Measurements from ENCODE around the gene TMEM236.
A peak's percentile ranks its signal among the peaks of the same experiment; 100 is the strongest.
"Not testable (repeated sequence)": the region's sequence is repeated elsewhere in the genome, so short reads cannot be mapped to it uniquely, and the experiment has no call there.

Gene TMEM236, protein sequence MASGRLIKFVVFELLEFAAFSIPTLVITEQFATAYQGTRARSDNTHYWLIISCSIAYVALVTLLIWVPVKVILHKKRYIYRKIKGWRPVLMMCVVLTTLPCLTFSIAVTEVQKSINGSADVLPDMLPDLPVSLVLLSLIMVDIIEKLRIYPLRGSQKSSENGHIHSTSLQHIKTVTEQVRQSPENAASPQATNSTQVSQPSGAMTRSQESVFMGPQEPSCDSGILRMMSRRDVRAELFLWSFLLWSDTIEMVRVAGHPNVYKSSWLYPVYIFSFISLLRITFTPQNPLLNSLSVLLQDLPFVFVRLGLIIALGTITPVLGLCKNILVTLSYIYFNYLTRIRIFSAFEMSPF

DNA sequence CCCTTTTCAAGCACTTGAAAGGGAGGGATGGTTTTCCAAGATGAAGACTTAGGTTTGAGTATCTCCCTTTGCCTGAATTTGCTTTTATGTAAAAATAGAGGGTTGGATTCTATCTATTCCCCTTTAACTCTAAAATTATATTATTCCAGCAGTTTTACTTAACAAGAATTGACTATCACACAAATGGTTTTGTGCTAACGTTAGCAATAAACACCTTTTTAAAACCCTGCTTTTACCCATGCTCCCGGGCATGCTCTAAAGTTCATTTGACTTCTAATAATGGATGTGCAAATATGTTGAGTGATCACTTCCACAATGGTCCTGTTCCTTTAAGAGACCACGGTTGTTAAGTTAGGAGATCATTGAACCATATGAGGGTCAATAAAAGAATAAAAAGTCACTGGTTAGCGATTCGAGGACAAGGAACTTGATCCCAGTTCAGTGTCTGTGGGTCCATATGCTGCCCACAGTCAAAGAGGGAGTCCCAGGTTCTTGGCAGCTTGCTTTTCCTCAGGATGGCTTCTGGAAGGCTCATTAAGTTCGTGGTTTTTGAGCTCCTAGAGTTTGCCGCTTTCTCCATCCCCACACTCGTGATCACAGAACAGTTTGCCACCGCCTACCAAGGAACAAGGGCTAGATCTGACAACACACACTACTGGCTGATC, at the start of gene TMEM236:
TSS of gene TMEM236 (plus strand) at position 421 of the 665 bp plus-strand sequence. CDS start at position 516, 95 bp downstream.
- DNase-seq = no peak

DNA sequence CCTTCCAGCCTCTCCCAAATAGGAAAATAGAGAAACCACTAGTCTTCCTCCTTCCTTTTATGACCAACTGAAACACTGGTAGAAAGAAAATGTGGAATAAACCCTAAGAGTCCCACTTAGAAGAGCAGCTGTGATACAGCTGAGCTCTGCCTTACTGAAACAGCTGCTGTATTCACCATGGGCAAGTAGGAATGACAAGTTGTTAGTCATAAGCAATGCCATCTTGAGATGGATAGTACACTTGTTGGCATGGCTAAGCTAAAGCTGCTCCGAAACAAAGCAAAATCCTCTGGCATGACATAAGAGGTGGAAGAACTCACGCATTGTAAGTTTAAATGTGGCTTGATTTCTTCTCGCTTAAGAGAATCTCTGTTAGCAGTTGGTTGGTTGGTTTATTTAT, 48.3 kb upstream of the TMEM236 start:
- no peak for DNase-seq

DNA sequence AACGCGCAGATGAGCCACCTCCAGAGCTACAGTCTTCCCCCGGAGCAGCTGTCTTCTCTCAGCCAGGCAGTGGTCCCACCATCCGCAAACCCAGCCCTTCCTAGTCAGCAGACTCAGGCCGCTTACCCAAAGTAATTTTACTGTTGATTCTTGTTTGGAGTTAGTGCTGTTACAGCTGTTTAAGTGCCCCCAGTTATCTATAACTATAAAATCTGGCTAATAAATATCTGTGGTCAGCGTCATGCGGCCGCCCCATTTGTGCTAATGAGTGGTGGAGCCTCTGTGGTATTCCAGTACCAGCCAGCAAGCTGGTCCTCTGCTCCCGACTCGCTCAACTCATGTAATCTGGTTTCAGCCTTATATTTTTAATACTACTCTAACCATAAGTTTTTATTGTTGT, 43.2 kb upstream of the TMEM236 start:
- no peak for DNase-seq

DNA sequence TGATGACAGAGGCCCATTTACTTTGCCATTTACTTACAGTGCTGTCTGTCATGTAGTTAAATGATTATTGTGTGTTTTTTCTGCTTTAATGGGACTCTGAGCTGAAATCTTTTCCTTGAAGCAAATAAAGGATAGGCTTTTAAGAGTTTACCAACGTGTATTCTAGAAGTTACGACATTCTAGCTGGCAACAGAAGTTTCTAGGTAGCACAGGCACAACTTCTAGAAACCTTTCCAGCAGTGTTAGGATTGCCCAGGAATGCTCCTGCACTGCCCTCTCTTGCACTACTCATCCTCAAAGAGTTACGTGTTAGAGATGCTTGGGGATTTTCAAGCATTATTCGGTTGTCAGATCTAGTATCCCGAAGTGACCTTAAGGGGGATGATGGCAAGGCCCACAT, 42.5 kb upstream of the TMEM236 start:
- no peak for DNase-seq

DNA sequence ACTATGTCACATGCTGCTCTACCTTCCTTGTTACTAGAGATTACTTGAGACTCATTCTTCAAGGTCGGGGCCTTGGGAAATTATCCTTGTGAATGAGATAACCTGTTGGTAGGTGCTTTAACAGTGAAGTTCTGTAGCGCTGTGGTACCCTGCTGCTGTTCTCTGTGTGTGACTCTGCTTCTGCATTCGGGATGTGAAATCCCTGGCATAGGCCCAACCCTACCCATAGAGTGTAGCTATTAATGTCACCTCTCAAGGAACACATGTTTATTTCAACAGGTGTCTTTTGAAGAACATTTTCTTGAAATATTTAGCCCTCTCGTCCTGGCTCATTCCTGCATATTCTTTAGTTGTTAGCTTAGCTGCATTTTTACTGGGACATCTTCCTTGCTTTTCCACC, 41.8 kb upstream of the TMEM236 start:
- no peak for DNase-seq

DNA sequence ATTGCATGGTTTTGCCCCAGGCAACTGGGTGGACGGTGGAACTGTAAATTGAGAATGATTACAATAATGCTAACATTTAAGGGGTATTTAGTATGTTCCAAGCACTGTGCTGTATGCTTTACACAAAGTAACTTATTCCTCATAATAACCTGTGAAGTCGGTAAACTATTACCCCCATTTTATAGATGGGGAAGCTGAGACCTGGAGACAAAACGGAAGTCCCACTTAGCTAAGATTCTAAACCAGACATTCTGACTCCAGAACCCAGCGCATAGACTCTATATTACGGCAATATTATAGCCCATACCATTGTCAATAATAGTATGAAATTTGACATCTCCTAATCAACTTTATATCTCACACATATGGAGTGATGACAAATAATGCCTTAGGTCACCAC, 39.9 kb upstream of the TMEM236 start:
- no peak for DNase-seq

DNA sequence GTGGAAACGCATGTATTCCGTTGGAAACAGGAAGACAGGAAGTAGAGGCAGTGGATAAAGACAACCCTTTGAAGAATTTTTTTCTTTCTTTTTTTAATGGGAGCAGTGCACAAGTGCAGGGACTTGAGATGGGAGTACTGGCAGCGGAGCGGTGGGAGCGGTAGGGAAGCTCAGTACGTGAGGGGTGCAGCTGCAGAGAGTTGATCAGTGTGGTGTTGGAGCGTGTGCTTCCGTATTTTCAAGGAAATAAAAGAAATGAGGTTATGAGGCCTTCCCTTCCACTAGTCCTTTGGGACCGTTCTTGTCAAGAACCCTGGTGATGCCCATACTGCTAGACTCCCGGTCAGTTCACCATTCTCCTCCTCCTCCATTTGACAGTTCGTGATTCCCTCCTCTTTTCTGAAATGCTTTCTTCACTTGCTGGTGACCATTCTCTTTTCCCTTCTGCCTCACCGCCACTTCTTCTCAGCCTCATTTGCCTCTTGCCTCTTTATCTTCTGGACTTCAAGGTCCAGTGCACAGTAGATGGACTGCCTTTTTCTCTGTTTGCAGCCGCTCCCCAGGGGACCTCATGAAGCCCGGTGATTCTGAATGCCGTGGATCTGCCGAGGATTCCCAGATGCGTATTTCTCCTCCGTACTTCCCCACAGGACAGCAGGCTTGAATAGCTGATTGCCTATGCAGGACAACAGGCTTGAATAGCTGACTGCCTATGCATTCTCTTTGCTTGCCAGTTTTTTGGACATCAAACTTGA, 39.1 kb upstream of the TMEM236 start:
- peak; percentile 88 for DNase-seq

DNA sequence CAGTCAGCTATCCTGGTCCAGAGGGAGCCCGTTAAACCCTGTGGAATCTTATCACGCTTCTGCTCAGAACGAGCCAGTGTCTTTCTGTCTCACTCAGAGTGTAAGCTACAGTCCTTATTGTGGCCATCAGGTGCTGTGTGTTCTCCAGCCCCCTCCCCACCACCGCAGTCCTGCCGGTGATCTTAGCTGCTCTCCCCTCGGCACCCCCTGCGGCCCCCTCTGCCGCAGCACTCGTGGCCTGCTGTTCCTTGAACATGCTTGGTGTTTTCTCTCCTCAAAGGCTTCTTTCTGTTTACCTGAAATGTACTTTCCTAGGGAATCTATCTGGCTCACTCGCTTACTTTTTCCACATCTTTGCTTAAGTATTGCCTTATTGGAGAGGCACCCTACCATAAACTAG, 38.2 kb upstream of the TMEM236 start:
- no peak for DNase-seq

DNA sequence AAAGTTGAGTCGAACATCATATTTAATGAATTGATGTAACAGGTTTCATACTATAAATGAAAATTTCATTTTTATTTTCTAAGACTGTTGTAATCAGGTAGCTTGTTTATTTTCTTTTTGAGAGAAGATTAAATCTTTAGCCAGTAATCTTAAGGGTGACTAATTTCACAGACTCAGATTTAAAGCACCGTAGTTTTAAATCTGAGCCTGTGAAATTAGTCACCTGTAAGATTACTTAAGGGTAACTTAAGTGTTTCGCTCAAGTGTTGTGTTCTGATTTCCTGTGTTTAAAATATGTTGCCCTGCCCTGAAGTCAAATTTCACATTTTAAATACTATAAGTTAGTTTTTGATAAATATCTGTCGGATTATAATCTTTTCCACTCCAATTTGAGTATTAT, 35.8 kb upstream of the TMEM236 start:
- DNase-seq = no peak

DNA sequence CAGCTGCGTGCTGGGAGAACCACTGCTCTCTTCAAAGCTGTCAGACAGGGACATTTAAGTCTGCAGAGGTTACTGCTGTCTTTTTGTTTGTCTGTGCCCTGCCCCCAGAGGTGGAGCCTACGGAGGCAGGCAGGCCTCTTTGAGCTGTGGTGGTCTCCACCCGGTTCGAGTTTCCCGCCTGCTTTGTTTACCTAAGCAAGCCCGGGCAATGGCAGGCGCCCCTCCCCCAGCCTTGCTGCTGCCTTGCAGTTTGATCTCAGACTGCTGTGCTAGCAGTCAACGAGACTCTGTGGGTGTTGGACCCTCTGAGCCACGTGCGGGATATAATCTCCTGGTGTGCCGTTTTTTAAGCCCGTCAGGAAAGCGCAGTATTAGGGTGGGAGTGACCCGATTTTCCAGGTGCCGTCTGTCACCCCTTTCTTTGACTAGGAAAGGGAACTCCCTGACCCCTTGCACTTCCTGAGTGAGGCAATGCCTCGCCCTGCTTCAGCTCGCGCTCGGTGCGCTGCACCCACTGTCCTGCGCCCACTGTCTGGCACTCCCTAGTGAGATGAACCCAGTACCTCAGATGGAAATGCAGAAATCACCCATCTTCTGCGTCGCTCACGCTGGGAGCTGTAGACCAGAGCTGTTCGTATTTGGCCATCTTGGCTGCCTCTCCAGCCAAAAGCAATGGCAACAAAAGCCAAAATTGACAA, 29.5 kb upstream of the TMEM236 start:
- DNase-seq = not testable (repeated sequence)

DNA sequence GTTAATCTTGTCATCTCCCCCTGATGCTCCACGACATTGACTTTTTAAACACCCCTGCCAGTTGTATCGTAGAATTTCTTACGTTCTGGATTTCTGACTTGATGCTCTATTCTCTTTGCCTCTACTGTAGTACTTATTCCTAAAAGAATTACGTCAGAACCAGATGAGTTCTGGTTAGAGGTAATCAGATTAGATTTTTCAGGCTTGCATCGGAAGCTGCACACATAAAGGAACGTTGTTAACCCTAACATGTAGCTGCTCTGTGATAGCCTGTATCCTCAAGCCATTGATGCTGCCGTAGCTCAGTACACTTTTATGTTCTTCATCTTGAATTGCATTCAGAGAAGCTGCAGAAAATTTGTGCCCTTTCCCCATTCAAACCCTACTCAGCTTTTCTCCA, 26.3 kb upstream of the TMEM236 start:
- DNase-seq = no peak

DNA sequence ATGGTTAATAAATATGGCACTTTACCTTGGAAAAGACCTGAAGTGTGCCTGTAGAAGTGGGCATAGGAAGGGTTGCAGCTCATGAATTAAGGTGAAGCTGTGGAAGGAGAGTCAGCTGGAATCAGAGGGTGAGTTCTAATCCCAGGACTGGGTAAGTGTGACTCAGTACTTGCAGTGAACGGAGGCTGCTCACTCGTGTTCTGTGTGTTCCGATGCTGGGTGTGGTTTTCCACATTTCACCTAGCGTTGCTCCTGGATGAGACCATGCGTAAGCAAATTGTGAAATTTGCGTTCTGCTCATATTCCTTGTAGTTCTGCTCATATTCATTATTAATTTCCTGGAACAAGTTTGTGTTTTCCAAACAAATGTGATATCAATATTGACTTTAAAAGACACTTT, 22.4 kb upstream of the TMEM236 start:
- no peak for DNase-seq

DNA sequence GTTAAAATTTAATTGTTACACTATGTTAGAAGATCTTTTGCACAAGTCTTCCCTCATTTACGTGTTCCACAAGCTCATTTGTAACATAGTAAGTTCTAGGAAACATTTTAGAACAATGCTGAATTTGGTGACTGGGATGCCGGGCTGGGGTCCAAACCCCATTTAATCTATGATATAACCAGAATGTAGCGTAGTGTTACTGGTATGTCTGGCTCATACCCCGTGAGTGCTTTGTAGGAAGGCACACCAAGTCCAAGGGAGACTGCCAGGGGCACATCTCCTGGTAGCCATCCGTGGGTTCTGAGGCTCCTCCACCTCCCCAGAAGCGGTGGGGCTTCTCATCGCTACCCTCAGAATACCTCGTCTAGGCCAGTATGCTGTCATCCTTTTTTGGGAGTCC, 21.3 kb upstream of the TMEM236 start:
- no peak for DNase-seq

DNA sequence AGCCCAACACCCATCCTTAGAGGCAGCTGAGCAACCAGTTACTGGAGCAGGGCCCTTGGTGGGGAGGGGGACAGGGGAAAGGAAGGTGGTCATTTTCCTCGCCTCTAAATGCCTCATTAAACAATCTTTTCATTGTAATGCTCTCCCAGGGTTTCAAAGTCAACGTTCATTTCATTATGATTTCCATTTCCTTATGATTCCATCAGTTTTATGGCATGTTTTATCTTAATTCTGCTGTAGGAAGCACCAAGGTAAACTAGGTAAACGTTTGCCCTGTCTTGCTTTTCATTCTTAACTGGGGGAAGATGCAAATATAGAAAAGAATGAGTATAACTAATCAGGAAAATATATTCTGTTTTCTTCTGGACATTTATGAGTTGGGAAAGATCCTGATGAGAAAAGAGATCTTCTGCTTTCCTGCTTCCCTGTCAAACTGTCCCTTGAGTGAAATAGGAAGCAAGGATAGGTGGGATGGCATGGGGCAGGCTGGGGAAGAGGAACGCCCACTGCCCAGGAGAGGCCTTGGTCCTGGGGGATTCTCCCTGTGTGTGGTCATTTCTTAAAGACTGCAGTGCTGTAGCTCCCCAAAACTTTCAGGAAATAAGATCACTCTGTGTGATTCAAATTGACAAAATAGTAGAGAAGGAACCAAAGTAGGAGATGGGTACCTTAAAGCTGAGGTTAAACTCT, 20.5 kb upstream of the TMEM236 start:
- DNase-seq = no peak

DNA sequence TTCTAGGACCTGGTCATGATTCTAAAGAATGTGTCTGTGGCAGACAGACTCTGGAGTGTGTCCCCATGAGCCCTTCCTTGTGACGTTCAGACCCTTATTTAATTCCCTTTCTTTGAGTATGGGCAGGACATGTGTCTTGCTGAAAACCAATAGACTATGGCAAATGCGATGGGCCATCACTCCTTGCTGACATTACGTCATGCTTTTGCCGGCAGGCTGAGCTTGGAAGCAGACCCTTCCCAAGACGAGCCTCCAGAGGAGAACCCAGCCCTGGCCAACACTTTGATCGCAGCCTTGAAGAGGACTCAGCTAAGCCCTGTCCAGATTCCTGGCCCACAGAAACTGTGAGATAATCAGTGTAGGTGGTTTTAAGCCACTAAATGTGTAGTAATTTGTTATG, 18.4 kb upstream of the TMEM236 start:
- DNase-seq = no peak

DNA sequence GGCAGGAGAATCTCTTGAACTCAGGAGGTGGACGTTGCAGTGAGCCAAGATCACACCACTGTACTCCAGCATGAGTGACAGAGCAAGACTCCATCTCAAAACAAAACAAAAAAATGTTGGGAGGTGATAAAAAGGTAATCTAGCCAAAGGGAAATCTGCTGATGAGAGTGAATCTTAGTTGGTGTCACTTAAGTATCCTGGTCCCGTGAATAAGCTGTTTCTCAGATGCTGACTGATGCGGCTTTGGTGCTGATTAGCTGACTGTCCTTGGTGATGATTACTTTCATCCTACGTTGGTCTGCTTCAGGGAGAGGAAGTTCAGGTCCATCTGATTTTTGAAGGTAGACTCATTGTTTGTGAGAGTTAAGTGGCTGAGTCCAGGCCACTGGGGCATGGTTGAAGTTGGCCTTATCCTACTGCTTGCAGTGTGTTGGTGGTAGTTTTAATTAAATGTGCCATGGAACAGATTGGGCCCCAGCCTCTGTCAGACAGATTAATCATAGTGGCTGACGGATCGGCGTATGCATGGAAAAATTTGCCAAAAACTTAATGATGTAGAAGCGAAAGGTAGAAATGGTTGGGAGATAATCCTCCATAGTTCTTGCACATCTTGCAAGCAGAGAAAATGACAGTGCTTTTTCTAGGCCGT, 17.4 kb upstream of the TMEM236 start:
- DNase-seq = no peak

DNA sequence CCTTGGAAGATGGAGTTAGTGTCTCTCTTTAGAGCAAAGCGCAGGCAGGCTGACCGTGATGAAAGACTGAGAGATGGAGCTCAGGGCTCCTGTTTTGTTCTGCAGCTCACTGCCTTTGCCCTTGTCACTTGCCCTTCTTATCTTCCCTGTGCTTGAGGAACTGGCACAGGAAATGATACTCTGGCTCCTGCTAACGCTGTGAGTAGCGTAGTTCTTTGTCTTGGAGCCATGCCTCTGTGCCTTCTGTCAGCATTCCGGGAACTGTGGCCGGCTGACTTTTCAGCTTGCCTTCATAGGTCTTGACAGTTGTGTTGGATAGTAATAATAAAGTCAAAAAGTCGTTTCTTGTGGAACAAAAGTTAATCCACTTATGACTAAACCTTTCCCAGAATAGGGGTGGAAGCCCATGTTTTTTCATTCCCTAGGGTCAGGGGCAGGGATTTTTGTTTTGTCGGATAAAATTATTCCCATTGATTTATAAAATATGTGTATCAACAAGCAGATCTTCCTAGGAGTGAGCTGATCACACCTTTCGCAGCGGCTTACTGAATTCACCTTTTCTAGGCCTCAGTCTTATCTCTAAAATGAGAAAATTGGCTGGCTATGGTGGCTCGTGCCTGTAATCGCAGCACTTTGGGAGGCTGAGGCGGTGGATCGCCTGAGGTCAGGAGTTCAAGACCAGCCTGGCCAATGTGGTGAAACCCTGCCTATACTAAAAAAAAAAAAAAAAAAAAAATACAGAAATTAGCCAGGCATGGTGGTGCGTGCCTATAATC, 16.6 kb upstream of the TMEM236 start:
- DNase-seq = no peak

DNA sequence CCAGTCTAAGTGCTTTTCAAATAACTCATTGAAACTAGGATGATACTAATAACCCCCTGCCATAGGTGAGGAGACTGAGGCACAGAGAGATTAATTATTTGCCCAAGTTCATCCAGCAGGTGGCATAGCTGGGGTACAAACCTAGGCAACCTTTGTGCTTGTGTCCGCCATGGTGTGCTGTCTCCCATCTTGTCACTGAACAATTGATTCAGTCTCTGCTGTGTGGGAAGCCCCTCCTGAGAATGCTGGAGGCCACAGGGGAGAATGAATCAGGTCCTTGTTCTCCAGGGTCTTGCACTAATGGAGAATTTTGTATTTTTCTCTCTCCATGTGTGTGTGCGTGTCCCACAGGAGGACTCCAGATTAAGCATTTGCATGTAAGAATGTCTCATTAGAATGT, 15.8 kb upstream of the TMEM236 start:
- DNase-seq = no peak

DNA sequence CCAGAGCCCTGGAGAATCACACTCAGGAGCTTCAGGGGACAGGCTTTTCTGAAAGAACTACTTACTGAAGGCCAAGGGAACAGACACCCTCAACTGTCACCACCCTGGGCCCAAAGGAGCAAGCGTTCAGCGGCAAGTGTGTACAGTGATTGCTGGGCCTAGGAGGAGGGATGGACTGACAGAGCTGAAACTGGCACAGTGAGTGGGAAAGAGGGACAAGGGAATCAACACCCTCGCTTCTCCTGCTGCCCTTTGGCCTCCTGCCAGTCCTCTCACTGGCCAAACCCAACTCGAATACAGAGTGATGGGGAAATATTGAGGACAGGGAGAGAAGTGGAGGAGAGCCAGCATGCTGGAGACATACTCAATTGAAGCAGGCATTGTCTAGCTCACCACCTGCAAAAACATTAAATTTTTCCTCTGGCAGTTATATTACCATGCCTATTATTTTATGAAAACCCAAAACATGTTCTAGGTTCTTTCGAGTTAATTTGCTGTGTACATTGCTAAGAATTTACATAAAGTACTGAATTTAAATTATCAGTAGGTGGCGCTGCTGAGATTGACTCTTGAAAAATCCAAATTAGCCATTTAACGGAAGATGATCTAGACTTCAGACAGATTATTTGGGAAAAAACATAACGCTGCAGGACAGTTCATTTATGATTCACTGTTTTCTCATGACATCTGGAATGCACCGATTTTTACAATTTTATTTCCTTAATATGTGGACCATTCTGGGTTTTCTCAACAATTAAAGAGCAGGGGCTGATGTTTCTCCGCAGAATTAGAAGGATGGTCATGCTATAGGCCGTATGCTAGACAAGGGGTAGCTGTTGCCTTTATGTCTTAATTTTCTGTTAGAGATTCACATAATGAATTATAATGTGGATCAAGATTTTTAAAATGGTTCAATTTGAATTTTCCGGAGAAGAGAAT, 14.7 kb upstream of the TMEM236 start:
- DNase-seq = peak; percentile 46

DNA sequence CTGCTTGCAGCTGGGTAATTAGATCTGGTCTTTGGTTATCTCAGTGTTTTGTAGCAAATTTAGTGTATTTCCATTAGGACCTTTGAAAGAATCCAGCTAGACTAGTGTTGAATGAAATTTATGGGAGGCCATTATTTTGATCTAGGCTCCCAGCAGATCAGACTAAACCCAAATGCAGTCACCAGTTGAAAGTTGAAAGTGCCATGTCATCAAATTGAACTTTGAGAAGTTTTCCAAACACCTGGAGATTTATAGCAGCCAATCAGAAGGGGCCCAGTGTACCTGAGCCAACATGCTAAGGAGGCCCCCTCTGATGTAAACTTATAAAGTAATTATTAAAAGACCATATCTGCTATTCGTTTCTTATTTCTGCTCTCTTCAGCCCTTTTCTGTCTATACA, 11.3 kb upstream of the TMEM236 start:
- no peak for DNase-seq
